ENCODE measurements around the gene RGS2. TPM values are rescaled to one million over a fixed set of nuclear protein-coding genes. Genes with fewer than 3 reads are reported as not detected.

RGS2 gene
- total RNA-seq, 6 experiments from 2014 or later, result 4.4 to 7.6 (median 5.9) TPM

DNA sequence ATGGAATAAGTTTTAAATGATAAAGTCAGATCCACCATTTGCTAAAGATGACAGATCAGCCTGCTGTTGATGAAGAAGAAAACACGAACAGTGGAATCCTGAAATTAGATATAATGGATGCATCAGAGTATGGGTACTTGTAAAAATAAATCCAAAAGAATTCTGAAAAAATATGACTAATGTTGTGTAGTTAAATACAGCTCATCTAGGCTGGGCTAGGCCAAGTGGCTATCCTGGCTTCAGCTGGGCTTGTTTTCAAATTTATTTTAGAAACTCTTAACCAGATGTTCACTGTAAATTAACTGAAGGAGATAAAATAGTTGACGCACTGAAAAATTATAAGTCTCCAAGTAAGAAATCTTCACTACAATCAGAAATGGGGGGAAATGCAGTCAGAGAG, 7.4 kb upstream of the RGS2 start:
- Mint-ChIP-seq H3K4me1 (ENCODE audit: low read depth) (peaks cover 16% of the 10 kb centered on the region), H3K9me3 (no peaks in the 10 kb centered on the region), H3K36me3 (ENCODE audit: low read depth) (no peaks in the 10 kb centered on the region), H3K27me3 (ENCODE audit: insufficient read depth) (no peaks in the 10 kb centered on the region), H3K4me3 (no peak overlapping the region), H3K27ac (no peak overlapping the region)
- no peak for DNase-seq
- TF ChIP-seq, protein P1, sequence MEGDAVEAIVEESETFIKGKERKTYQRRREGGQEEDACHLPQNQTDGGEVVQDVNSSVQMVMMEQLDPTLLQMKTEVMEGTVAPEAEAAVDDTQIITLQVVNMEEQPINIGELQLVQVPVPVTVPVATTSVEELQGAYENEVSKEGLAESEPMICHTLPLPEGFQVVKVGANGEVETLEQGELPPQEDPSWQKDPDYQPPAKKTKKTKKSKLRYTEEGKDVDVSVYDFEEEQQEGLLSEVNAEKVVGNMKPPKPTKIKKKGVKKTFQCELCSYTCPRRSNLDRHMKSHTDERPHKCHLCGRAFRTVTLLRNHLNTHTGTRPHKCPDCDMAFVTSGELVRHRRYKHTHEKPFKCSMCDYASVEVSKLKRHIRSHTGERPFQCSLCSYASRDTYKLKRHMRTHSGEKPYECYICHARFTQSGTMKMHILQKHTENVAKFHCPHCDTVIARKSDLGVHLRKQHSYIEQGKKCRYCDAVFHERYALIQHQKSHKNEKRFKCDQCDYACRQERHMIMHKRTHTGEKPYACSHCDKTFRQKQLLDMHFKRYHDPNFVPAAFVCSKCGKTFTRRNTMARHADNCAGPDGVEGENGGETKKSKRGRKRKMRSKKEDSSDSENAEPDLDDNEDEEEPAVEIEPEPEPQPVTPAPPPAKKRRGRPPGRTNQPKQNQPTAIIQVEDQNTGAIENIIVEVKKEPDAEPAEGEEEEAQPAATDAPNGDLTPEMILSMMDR (IDR thresholded peaks at IDR 0.05), result no peak

DNA sequence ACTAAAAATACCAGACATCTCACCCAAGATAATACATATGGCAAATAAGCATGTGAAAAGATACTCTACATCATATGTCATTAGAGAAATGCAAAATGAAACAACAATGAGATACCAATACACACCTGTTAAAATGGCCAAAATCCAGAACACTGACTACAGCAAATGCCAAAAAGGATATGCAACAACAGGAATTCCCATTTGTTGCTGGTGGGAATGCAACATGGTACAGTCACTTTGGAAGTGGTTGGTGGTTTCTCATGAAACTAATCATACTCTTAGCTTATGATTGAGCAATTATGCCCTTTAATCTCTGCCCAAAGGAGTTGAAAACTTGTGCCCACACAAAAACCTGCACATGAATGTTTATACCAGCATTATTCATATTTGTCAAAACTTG, 6.4 kb upstream of the RGS2 start:
- Mint-ChIP-seq H3K36me3 (ENCODE audit: low read depth) (no peaks in the 10 kb centered on the region), H3K4me1 (ENCODE audit: low read depth) (peaks cover 23% of the 10 kb centered on the region), H3K27me3 (ENCODE audit: insufficient read depth) (no peaks in the 10 kb centered on the region), H3K27ac (no peak overlapping the region), H3K9me3 (no peaks in the 10 kb centered on the region), H3K4me3 (no peak overlapping the region)
- no peak for DNase-seq
- TF ChIP-seq, protein P1 (IDR thresholded peaks at IDR 0.05), result no peak

DNA sequence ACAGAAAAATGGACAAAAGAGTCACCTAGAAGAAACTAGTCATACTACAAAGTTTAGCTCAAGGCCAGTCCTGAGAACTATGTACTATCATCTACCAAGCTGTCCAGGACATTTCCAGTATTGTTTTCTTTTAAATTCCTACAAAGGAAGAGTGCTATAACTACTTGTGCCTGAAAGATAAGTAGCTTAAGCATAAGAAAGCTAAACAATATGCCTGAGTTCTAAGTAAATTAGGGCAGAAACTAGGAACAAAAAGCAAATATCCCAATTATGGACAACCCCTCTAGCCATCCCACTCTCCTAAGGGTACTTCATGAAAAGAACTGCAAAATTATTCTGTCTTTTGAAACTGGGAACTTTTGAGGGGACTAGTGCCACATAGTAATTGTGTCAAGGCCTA, 5.3 kb upstream of the RGS2 start:
- no peak overlapping the region for H3K27ac Mint-ChIP-seq
- H3K36me3 Mint-ChIP-seq (ENCODE audit: low read depth), result no peaks in the 10 kb centered on the region
- H3K27me3 Mint-ChIP-seq (ENCODE audit: insufficient read depth), result no peaks in the 10 kb centered on the region
- DNase-seq, result no peak
- TF ChIP-seq, protein P1 (IDR thresholded peaks at IDR 0.05), result no peak
- no peaks in the 10 kb centered on the region for H3K9me3 Mint-ChIP-seq
- no peak overlapping the region for H3K4me3 Mint-ChIP-seq
- H3K4me1 Mint-ChIP-seq (ENCODE audit: low read depth), result peaks cover 33% of the 10 kb centered on the region

DNA sequence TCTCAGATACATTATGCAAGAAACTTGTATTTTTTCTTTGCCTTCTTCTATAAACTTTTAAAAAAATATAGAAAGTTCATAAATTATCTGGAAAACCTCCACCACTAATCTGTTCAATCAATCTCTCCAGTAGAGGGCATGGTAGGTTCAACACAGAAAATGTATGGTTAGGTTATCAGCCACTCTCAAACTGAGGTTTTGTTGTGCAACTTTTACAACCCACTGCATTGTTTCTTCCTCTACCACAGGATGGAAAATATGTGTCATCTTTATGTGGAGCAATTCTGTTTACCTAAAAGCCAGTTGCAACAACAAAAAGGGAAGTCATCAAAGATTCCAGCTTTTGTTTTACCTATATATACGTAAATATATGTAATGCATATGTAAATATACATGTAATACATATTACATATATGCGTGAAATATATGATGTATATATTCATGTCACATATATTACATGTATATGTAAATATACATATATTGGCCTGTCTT, 3.0 kb upstream of the RGS2 start:
- peak; percentile 96 for DNase-seq
- Mint-ChIP-seq H3K27me3 (ENCODE audit: insufficient read depth) (peaks cover 6% of the 10 kb centered on the region), H3K4me1 (ENCODE audit: low read depth) (peaks cover 44% of the 10 kb centered on the region), H3K27ac (no peak overlapping the region), H3K9me3 (no peaks in the 10 kb centered on the region), H3K4me3 (no peak overlapping the region), H3K36me3 (ENCODE audit: low read depth) (no peaks in the 10 kb centered on the region)
- TF ChIP-seq, protein P1 (IDR thresholded peaks at IDR 0.05), result peak; percentile 86

DNA sequence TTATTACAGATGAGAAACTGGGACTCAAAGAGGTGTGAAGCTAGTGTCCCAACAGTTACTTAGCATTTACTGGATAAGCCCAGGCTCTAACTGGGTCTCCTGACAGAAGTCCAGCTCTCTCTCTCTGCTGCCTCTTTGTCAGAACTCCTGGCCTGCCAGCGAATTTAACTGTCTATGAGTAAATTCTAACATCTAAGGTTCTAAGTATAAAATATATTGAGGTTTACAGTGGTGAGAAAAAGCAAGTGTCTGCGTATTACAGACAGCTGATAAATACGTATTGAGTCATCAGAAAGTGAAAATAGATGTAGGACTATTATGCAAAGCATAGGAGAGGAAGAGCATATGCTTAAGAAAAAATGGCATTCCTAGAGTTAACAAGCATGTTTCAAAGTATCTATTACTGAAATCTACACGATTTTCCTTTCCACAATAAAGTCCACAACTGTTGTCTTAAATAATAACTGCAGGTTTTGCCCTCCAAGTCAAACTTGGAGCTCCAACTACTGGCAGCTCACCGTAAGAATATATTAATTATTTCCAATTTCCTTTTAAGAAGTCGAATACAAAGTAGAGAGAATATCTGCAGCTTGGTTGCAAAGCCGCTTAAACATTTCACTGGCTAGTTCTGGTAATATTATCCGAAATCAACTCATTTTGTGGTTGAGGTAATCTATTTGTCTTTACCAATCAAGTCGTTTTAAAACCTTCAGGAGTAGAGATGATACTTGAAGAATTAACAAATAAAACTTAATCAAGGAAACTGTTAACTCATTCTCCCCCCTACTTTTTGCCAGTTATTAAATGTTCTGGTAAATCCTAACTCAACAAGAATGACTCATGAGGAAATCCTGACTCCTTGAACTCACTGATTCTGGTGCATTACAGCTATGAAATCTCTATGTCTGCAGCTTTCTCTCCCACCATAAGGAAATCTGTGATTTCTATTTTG, 1.4 kb upstream of the RGS2 start:
- Mint-ChIP-seq H3K27ac (peak overlapping the region; percentile 88), H3K4me1 (ENCODE audit: low read depth) (peaks cover 33% of the 10 kb centered on the region), H3K4me3 (peak overlapping the region; percentile 99), H3K9me3 (no peaks in the 10 kb centered on the region), H3K36me3 (ENCODE audit: low read depth) (no peaks in the 10 kb centered on the region), H3K27me3 (ENCODE audit: insufficient read depth) (peaks cover 6% of the 10 kb centered on the region)
- TF ChIP-seq, protein P1 (IDR thresholded peaks at IDR 0.05), result peak; percentile 51
- peak; percentile 13 for DNase-seq
